Measurements from ENCODE around the gene DCTN2. TPM values are rescaled to one million over a fixed set of nuclear protein-coding genes. Genes with fewer than 3 reads are reported as not detected.

The DCTN2 gene
- total RNA-seq, 2 experiments from 2014 or later, result 39.6 TPM

DNA sequence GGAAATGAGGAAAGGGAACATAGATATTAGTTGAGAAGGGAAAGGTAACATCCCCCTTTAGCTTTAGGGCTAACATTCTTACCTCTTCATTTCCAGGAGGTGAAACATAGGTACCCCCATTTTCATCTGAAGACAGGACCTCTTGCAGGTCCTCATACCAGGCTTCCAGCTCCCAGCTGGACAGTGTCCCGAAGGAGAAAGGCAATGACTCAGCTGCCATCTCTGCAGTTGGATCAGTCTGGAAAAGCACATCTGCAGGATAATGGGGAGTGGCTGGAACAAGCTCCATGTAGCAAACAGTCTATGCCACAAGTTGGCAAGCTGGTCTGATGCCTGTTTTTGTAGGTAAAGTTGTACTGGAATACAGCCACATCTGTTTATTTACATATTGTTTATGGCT lies 29.8 kb downstream of the DCTN2 start:
- ChIA-PET CTCF (no interaction called here), POLR2A (no interaction called here)
- H3K4me3 ChIP-seq (ENCODE audit: low read length), result no peak overlapping the region
- no peaks in the 10 kb centered on the region for H3K9me3 ChIP-seq (ENCODE audit: control insufficient read depth in 1 of 2, insufficient read depth in 1 of 2, low read length in 2 of 2)
- H3K4me1 ChIP-seq (ENCODE audit: insufficient read depth, low read length), result peaks cover 41% of the 10 kb centered on the region
- Mint-ChIP-seq H3K27me3 (no peaks in the 10 kb centered on the region), H3K36me3 (ENCODE audit: low read depth) (peaks cover 87% of the 10 kb centered on the region), H3K4me3 (peak overlapping the region; percentile 81), H3K4me1 (ENCODE audit: low read depth) (peaks cover 45% of the 10 kb centered on the region), H3K9me3 (no peaks in the 10 kb centered on the region), H3K27ac (peak overlapping the region; percentile 100)
- H3K36me3 ChIP-seq (ENCODE audit: insufficient read depth, low read length), result peaks cover 59% of the 10 kb centered on the region
- no peak for ATAC-seq (ENCODE audit: poor library complexity)
- intact Hi-C loops (cut with DNase I, micrococcal nuclease), result no loop called here
- peak overlapping the region in 1 of 2 donors; percentile 11 for H3K27ac ChIP-seq (ENCODE audit: low read depth in 1 of 2, low read length in 2 of 2)
- no peaks in the 10 kb centered on the region for H3K27me3 ChIP-seq (ENCODE audit: control insufficient read depth in 1 of 2, insufficient read depth in 2 of 2, low read length in 2 of 2)
- TF ChIP-seq, protein P1, sequence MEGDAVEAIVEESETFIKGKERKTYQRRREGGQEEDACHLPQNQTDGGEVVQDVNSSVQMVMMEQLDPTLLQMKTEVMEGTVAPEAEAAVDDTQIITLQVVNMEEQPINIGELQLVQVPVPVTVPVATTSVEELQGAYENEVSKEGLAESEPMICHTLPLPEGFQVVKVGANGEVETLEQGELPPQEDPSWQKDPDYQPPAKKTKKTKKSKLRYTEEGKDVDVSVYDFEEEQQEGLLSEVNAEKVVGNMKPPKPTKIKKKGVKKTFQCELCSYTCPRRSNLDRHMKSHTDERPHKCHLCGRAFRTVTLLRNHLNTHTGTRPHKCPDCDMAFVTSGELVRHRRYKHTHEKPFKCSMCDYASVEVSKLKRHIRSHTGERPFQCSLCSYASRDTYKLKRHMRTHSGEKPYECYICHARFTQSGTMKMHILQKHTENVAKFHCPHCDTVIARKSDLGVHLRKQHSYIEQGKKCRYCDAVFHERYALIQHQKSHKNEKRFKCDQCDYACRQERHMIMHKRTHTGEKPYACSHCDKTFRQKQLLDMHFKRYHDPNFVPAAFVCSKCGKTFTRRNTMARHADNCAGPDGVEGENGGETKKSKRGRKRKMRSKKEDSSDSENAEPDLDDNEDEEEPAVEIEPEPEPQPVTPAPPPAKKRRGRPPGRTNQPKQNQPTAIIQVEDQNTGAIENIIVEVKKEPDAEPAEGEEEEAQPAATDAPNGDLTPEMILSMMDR (IDR thresholded peaks at IDR 0.05), result no peak
- DNase-seq, result no peak

DNA sequence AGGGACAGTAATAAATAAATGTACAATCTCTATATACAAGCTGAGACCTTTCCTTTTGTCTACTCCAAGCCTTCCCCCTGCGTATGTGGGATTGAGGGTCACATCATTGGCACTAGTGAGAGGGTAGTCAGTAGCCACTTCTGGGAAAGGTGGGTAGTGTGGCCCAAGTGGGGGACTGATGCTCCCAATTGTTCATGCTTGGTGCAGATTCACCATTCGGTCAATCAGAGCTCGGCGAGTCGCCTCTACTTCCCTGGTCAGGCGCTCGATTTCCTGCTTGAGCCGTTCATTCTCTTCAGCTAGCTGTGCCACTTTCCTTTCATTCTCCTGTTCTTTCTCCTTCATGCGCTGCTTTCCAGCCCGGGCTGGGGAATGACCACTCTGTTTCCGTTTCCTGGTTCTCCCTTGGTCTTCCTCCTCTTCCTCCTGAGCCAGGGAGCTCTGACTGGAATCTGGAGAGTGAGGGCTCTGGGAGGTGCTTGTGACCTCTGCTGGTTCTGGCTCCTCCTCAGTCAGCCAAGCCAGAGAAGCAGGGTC lies 30.3 kb downstream of the DCTN2 start:
- no peak overlapping the region for H3K4me3 ChIP-seq (ENCODE audit: low read length)
- Mint-ChIP-seq H3K9me3 (no peaks in the 10 kb centered on the region), H3K36me3 (ENCODE audit: low read depth) (peaks cover 87% of the 10 kb centered on the region), H3K4me1 (ENCODE audit: low read depth) (peaks cover 40% of the 10 kb centered on the region), H3K27me3 (no peaks in the 10 kb centered on the region), H3K27ac (peak overlapping the region; percentile 100), H3K4me3 (peak overlapping the region; percentile 35)
- ChIA-PET CTCF (no interaction called here), POLR2A (interaction anchor here (0.7 to 1.0 kb wide), 2 partner anchors 39 to 149 kb away, joined by 3 read pairs; no protein-coding TSS in a partner anchor)
- intact Hi-C loops (cut with DNase I, micrococcal nuclease), result no loop called here
- H3K4me1 ChIP-seq (ENCODE audit: insufficient read depth, low read length), result peaks cover 36% of the 10 kb centered on the region
- TF ChIP-seq, protein P1 (IDR thresholded peaks at IDR 0.05), result no peak
- no peaks in the 10 kb centered on the region for H3K27me3 ChIP-seq (ENCODE audit: control insufficient read depth in 1 of 2, insufficient read depth in 2 of 2, low read length in 2 of 2)
- no peak for ATAC-seq (ENCODE audit: poor library complexity)
- H3K27ac ChIP-seq (ENCODE audit: low read depth in 1 of 2, low read length in 2 of 2), result peak overlapping the region in 1 of 2 donors; percentile 11
- H3K9me3 ChIP-seq (ENCODE audit: control insufficient read depth in 1 of 2, insufficient read depth in 1 of 2, low read length in 2 of 2), result no peaks in the 10 kb centered on the region
- H3K36me3 ChIP-seq (ENCODE audit: insufficient read depth, low read length), result peaks cover 64% of the 10 kb centered on the region
- DNase-seq, result no peak

DNA sequence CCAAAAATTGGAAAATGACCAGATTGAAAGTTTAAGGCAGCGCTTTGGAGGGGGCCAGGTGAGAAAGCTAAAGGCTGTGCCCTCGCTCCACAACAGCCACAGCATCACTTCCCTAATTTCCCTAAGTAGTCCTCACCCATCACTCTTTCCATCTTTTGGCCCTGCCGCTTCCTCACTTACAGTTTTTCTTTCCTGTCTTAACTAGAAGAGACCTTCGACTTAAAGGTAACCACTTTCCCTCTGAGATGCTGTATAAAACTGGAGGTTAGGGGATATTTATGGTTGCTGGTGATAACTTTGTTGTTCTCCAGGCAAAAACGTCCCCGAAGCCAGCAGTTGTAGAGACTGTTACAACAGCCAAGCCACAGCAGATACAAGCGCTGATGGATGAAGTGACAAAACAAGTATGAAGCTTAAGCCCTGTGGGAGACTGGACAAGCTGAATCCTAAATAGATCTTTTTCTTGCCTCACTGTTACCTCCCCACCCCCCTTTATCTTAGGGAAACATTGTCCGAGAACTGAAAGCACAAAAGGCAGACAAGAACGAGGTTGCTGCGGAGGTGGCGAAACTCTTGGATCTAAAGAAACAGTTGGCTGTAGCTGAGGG lies 31.0 kb downstream of the DCTN2 start:
- H3K9me3 ChIP-seq (ENCODE audit: control insufficient read depth in 1 of 2, insufficient read depth in 1 of 2, low read length in 2 of 2), result no peaks in the 10 kb centered on the region
- POLR2A ChIA-PET, result interaction anchor here (0.7 to 1.0 kb wide), 2 partner anchors 39 to 149 kb away, joined by 3 read pairs; no protein-coding TSS in a partner anchor
- DNase-seq (no peak), ATAC-seq (ENCODE audit: poor library complexity) (no peak)
- TF ChIP-seq, protein P1 (IDR thresholded peaks at IDR 0.05), result no peak
- no peak overlapping the region for H3K4me3 ChIP-seq (ENCODE audit: low read length)
- H3K27me3 Mint-ChIP-seq, result no peaks in the 10 kb centered on the region
- peak overlapping the region; percentile 57 for H3K27ac Mint-ChIP-seq
- peaks cover 70% of the 10 kb centered on the region for H3K36me3 ChIP-seq (ENCODE audit: insufficient read depth, low read length)
- H3K9me3 Mint-ChIP-seq, result no peaks in the 10 kb centered on the region
- peaks cover 34% of the 10 kb centered on the region for H3K4me1 Mint-ChIP-seq (ENCODE audit: low read depth)
- H3K36me3 Mint-ChIP-seq (ENCODE audit: low read depth), result peaks cover 91% of the 10 kb centered on the region
- no peak overlapping the region for H3K27ac ChIP-seq (ENCODE audit: low read depth in 1 of 2, low read length in 2 of 2)
- CTCF ChIA-PET, result no interaction called here
- H3K27me3 ChIP-seq (ENCODE audit: control insufficient read depth in 1 of 2, insufficient read depth in 2 of 2, low read length in 2 of 2), result no peaks in the 10 kb centered on the region
- intact Hi-C loops (cut with DNase I, micrococcal nuclease), result no loop called here
- peak overlapping the region; percentile 35 for H3K4me3 Mint-ChIP-seq
- peaks cover 30% of the 10 kb centered on the region for H3K4me1 ChIP-seq (ENCODE audit: insufficient read depth, low read length)
